Ammon's horn (tissue), 1 donor: ENCODE results near the gene STAM2.
"Not testable (repeated sequence)": the region's sequence is repeated elsewhere in the genome, so short reads cannot be mapped to it uniquely, and the experiment has no call there.

ENCODE experiments used
- DNase-seq: peaks from one replicate; pipeline ENCODE4 v3.0.0-alpha.2; 2016; ENCODE audit warnings: low spot score

Gene STAM2

GRCh38 chr2:152172201-152172785 lies 3.3 kb downstream of the STAM2 start:
- DNase-seq, result not testable (repeated sequence)

DNA sequence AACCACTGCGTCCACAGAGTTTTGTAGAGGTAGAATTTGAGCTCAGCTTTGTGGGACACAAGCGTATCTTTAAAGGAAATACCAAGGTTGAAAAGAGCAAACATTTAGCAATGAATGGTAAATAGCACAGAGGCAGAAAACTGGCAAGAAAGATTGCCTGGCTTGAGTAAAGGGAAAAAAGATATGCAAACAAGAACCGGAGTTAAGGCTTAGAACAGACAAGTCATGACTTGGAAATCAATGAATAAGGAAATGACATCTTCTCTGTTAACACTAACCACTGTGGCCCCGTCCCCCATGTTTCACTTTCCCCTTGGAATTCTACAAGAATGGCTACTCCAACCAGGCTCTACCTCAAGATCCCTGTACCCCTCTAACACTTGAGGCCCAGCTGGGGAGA lies 3.8 kb downstream of the STAM2 start:
- no peak for DNase-seq

DNA sequence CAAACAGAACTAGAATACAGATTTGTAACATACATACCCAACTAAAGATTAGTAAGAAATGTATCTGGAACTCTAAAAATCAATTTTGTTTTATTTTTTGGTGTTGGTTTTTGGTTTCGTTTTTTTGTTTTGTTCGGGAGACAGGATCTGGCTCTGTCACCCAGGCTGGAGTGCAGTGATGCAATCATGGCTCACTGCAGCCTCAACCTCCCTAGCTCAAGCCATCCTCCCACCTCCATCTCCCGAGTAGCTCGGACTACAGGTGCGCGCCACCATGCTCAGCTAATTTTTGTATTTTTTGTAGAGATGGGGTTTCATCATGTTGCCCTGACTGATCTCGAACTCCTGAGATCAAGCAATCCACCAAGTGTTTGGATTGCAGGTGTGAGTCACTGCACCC lies 6.4 kb downstream of the STAM2 start:
- DNase-seq, result not testable (repeated sequence)

DNA sequence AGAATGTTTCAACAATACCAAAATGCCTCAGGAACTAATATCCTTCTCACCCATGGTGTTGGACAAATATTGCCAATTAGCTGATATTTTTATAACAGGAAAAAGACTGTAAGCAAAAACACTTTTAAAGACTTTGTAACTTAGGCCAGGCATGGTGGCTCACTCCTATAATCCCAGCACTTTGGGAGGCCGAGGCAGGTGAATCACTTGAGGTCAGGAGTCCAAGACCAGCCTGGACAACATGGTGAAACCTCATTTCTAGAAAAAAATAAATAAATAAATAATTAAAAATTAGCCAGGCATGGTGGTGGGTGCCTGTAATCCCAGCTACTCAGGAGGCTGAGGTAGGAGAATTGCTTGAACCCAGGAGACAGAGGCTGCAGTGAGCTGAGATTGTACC lies 8.1 kb downstream of the STAM2 start:
- DNase-seq, result not testable (repeated sequence)

DNA sequence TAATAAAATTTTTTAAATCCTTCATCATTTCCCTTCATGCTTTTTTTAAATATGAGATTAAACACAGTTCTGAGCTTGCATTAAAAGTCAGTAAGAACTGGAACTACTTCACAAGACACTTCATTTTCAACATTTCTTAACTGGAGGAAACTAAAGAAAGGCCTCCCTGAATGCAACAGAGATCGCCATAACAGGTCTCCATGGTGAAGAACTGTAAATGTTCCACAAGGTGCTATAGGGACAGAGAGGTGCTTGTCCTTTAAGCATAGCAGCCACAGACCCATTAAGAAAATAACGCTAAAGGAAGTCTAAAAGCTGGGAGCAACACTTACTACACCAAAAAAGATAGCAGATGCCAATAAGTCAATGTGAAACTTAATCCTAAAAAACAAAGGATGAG lies 8.5 kb downstream of the STAM2 start:
- DNase-seq, result no peak

DNA sequence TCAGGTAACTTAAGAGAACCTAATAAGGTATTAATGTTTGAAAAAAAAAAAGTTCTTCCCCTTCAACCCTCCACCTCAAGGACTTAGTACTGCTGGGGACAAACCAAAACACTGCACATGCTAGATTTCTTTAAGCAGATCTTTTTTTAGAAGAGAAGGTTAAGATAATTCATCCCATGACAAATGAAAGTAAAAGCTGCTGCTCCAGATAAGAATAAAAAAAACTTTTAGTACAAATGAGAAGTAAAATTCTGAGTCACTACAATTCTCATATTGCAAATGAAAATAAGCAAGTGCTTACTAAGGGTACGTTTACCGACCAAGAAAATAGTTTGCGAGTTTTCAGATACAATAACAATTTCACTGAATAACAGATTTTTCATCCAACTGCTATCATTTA lies 8.9 kb downstream of the STAM2 start:
- DNase-seq, result no peak

- DNase-seq, result no peak
These were observed 9.8 kb downstream of the STAM2 start for GRCh38 chr2:152165780-152166179.

DNA sequence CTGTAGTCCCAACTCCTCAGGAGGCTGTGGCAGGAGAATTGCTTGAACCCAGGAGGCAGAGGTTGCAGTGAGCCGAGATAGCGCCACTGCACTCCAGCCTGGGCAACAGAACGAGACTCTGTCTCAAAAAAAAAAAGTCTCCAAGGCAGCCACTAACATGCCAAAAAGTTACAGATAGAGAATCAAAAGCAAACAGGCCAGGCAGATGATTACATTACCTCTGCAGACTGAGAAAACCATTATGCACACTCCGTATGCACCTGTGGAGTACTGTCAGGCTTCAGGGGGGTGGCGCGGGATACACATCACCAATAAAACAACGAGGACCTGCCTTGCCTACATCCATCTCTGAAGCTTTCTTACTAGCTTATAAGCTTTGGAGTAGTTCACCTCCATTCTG lies 10.3 kb downstream of the STAM2 start:
- DNase-seq, result no peak

DNA sequence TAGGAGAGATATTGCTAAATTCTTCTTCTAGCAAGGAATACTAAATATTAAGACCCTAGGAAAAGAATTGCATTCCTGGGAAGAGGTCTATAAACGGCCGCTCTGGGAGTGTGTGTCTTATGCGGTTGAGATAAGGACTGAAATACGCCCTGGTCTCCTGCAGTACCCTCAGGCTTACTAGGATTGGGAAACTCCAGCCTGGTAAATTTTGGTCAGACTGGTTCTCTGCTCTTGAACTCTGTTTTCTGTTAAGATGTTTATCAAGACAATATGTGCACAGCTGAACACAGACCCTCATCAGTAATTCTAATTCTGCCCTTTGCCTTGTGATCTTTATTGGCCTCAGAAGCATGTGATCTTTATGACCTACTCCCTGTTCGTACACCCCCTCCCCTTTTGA lies 11.9 kb downstream of the STAM2 start:
- DNase-seq, result not testable (repeated sequence)

GRCh38 chr2:152162141-152162540 lies 13.4 kb downstream of the STAM2 start:
- no peak for DNase-seq

DNA sequence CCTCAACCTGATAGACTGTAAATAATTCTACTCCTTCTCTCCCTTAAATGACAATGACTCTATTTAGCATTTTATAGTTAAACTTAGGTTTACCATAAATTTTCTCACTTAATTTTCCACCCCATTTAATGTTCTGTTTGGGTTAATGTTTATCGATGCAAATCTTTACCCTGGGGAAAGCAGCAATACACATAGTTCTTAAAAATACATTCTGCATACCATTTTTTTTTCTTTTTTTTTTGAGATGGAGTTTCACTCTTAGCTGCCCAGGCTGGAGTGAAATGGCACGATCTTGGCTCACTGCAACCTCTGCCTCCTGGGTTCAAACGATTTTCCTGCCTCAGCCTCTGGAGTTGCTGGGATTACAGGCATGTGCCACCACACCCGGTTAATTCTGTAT lies 14.0 kb downstream of the STAM2 start:
- no peak for DNase-seq

- DNase-seq, result not testable (repeated sequence)
These were observed 15.2 kb downstream of the STAM2 start for GRCh38 chr2:152160378-152160777.

DNA sequence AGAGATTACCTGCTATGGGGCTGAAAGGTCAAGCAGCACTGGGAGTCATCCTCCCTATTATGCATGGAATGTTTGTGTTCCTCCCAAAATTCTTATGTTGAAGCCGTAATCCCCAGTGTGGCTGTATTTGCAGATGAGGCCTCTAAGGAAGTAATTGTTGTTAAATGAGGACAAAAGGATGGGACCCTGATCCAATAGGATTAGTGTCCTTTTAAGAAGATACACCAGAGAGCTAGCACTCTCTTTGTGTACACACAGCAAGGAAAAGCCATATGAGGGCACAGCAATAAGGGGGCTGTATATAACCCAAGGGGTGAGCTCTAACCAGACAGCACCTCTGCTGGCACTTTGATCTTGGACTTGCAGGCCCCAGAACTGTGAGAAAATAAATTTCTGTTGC lies 18.3 kb downstream of the STAM2 start:
- DNase-seq, result no peak

DNA sequence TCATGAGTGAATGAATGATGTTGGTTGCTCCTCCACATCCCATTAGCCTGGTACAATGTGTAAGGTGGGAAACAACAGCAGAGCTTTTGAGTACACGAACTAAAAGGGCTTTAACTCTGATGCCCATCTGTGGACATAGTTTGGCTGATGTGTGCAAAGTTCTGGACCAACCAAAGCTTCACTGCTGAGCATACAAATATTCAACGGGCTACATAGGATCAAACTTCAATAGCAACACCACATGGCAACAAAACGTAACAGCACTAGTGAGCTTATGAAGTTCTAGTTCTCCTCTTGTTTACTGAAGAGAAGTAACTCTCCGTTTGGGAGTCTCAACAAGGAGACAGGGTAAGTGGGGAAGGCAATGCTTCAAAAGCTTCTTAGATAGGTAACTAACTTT lies 20.4 kb downstream of the STAM2 start:
- DNase-seq, result no peak

DNA sequence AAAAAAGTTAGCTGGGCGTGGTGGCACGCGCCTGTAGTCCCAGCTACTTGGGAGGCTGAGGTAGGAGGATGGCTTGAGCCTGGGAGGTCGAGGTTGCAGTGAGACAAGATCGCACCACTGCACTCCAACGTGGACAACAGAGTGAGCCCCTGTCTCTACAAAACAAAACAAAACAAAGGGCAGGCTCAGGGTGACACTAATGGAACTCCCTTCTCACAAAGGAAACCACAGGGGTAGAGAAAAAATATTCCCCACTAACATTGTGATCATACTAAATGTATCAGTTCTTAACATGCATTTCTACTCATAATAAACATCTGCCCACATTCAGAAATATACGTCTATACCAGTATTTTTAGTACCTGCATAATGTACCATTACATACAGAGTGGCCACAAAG lies 21.1 kb downstream of the STAM2 start:
- no peak for DNase-seq

DNA sequence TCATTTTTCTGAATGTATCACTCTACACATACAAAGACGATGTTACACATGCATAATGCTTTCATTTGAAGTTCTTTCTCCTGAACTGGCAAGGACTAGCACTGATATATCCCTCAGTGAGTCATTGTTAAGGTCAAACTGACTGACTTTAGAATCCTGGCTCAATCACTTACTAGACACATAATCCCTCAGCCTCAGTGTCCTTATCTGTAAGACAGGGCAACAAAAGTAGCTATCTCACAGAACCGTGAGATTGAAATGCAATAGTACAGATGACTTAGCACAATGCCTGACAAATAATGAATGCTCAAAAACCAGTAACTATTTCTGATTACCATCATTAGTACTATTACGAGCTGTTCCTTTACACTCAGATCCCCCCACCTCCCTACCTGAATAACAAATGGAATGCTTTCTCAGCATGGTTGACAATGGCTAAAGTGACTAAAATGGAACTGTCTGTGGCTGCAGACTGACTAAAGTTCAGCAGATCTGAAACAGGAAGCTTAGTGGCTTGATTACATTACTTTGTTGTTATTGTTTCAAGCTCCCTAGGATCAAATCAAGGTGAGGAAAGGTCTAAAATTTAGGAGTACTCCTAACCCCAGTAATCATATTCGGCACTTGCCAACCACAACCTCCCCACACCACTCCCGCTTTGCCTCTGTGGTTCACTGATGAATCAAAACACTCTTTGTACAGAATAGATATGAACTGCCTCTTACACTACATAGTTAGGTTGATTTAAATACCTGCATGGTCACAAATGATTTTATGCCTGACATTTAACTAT lies 40.9 kb downstream of the STAM2 start:
- DNase-seq, result no peak

GRCh38 chr2:152132306-152132705 lies 43.3 kb downstream of the STAM2 start:
- no peak for DNase-seq

DNA sequence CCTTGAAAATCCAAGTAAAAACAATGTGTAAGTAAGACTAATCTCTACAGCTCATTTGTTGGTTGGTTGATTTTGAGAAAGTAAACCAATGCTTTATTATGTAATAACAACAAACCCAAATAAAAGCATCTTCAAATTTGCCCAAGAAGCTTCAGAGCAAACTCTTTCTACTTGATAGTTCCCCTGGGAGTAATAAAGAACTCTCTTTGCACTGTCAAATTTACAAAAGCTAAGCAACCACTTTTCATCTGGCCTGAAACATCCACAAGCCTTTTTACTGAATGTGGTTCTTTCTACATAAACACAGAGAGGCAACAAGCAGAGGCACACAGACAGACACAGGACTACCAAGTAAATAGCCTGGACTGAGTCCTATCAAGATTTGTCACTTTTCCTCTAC lies 47.9 kb downstream of the STAM2 start:
- no peak for DNase-seq

- DNase-seq, result no peak
These were observed 48.9 kb downstream of the STAM2 start for GRCh38 chr2:152126664-152127063.

- DNase-seq, result no peak
These were observed 53.4 kb downstream of the STAM2 start for GRCh38 chr2:152122161-152122560.

DNA sequence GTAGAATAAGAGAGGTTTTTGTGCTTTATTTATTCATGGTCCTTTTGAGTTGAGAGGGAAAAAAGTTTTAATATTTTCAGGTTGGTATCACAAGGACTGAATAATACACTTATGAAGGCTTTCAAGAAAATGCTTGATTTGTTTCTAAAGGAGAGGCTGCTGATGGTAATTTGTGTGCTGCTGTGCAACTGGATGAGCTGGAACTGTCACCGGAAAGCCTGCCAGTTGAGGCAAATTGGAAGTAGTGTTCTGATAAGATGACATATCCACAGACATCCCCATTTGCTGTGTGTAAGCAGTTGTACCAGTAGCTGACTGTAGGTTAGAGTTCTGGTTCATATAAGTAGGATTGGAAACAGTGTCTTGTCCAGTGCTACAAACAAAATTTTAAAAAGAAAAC lies 55.1 kb downstream of the STAM2 start:
- DNase-seq, result peak; percentile 8

DNA sequence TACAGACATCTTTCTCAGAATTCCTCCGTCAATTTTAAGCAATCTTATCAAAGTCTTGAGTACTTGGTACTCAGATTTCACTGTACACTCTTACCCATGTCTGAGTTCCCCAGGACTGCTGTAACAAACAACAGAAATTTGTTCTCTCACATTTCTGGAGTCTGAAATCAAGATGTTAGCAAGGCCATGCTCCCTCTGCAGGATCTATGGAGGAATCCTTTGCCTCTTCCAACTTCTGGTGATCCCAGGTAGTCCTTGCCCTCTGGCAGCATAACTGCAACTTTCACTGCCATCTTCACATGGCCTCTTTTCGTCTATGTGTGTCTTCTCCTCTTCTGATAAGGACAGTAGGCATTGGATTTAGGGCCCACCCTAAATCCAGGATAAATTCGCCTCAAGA lies 59.6 kb downstream of the STAM2 start:
- no peak for DNase-seq

DNA sequence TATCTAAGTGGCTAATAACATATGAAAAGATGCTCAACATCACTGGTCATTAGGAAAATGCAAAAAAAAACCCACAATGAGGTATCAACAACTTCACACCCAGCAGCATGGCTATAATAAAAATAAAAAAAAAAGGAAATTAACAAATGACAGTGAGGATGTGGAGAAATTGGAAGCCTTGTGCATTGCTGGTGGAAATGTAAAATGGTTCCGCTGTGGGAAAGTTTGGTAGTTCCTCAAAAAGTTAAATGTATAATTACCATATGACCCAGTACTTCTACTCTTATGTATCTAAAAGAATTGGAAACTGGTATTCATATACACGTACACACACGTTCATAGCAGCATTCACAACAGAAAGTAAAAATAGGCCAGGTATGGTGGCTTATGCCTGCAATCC lies 61.2 kb downstream of the STAM2 start:
- DNase-seq, result no peak

- not testable (repeated sequence) for DNase-seq
These were observed 68.4 kb downstream of the STAM2 start for GRCh38 chr2:152107140-152107539.
